Liver (tissue), 9 donors: Measurements from ENCODE around the gene NWD2. TPM values are rescaled to one million over a fixed set of nuclear protein-coding genes. Genes with fewer than 3 reads are reported as not detected.

Experiments
- DNase-seq: peaks from one replicate; pipeline ENCODE4 v3.0.0-alpha.2; 2017; ENCODE audit warnings: low spot score
- H3K27ac ChIP-seq, 2 donors: one replicate each; pipeline ENCODE4 v1.7.0; 2013; ENCODE audit warnings: inconsistent platforms in 2 of 2, low read length in 2 of 2, control low read depth in 1 of 2, low read depth in 1 of 2, mild to moderate bottlenecking in 1 of 2
- H3K27me3 ChIP-seq, 4 donors: one replicate each; pipeline versions ENCODE4 v1.6.1 to v1.7.0; 2013; ENCODE audit warnings: low read length in 3 of 4, inconsistent platforms in 1 of 4, mild to moderate bottlenecking in 1 of 4, moderate library complexity in 1 of 4; ENCODE audit not compliant: control insufficient read depth in 4 of 4, insufficient read depth in 4 of 4
- H3K36me3 ChIP-seq, 4 donors: one replicate each; pipeline versions ENCODE4 v1.6.1 to v1.7.0; 2013; ENCODE audit warnings: low read length in 3 of 4, mild to moderate bottlenecking in 3 of 4, low read depth in 1 of 4, moderate library complexity in 1 of 4; ENCODE audit not compliant: control insufficient read depth in 4 of 4, insufficient read depth in 3 of 4
- H3K4me1 ChIP-seq, 4 donors: one replicate each; pipeline versions ENCODE4 v1.6.1 to v1.7.0; 2013; ENCODE audit warnings: low read length in 3 of 4, mild to moderate bottlenecking in 3 of 4, moderate library complexity in 1 of 4; ENCODE audit not compliant: control insufficient read depth in 4 of 4, insufficient read depth in 4 of 4
- H3K4me3 ChIP-seq, 3 donors: one replicate each; pipeline versions ENCODE4 v1.6.1 to v1.7.0; 2013; ENCODE audit warnings: low read length in 3 of 3, control low read depth in 1 of 3, low read depth in 1 of 3, mild to moderate bottlenecking in 1 of 3
- H3K9ac ChIP-seq, 2 donors: one replicate each; pipeline ENCODE4 v1.7.0; 2013; ENCODE audit warnings: low read length in 2 of 2, mild to moderate bottlenecking in 2 of 2, moderate library complexity in 2 of 2, control low read depth in 1 of 2, low read depth in 1 of 2
- H3K9me3 ChIP-seq, 4 donors: one replicate each; pipeline versions ENCODE4 v1.6.1 to v1.7.0; 2013; ENCODE audit warnings: low read length in 3 of 4; ENCODE audit not compliant: control insufficient read depth in 4 of 4
- EGR1 ChIP-seq, 2 donors: IDR thresholded peaks; 2 replicates each; pipeline ENCODE4 v1.6.1; 2016 to 2018; ENCODE audit warnings: antibody characterized with exemption in 2 of 2, low read depth in 2 of 2
- FOXA1 ChIP-seq: IDR thresholded peaks from 2 replicates; pipeline ENCODE4 v1.6.1; 2016; ENCODE audit warnings: antibody characterized with exemption
- FOXA2 ChIP-seq: IDR thresholded peaks from 2 replicates; pipeline ENCODE4 v1.6.1; 2016; ENCODE audit warnings: antibody characterized with exemption
- GABPA ChIP-seq, 2 donors: IDR thresholded peaks in 1 of 2; conservative IDR thresholded peaks in 1 of 2; 2 replicates each; pipeline ENCODE4 v1.6.1; 2016; ENCODE audit warnings: antibody characterized with exemption in 2 of 2, mild to moderate bottlenecking in 1 of 2, moderate library complexity in 1 of 2
- HNF4A ChIP-seq, 2 donors: conservative IDR thresholded peaks; 2 replicates each; pipeline ENCODE4 v1.6.1; 2016; ENCODE audit warnings: antibody characterized with exemption in 2 of 2, mild to moderate bottlenecking in 2 of 2
- HNF4G ChIP-seq: IDR thresholded peaks from 2 replicates; pipeline ENCODE4 v1.6.1; 2016; ENCODE audit warnings: antibody characterized with exemption
- JUND ChIP-seq, 2 donors: IDR thresholded peaks; 2 replicates each; pipeline ENCODE4 v1.6.1; 2016; ENCODE audit warnings: antibody characterized with exemption in 2 of 2
- NR2F2 ChIP-seq: IDR thresholded peaks from 2 replicates; pipeline ENCODE4 v1.6.1; 2016; ENCODE audit warnings: antibody characterized with exemption
- RAD21 ChIP-seq, 2 donors: IDR thresholded peaks; 2 replicates each; pipeline ENCODE4 v1.6.1; 2016; ENCODE audit warnings: antibody characterized with exemption in 2 of 2, mild to moderate bottlenecking in 2 of 2
- RXRA ChIP-seq, 2 donors: IDR thresholded peaks; 2 replicates each; pipeline ENCODE4 v1.6.1; 2017 to 2018; ENCODE audit warnings: antibody characterized with exemption in 2 of 2, mild to moderate bottlenecking in 1 of 2
- SP1 ChIP-seq: IDR thresholded peaks from 2 replicates; pipeline ENCODE4 v1.6.1; 2018; ENCODE audit warnings: antibody characterized with exemption, mild to moderate bottlenecking
- TAF1 ChIP-seq: conservative IDR thresholded peaks from 2 replicates; pipeline ENCODE4 v1.6.1; 2016; ENCODE audit warnings: antibody characterized with exemption, mild to moderate bottlenecking
- YY1 ChIP-seq: IDR thresholded peaks from 2 replicates; pipeline ENCODE4 v1.6.1; 2016; ENCODE audit warnings: antibody characterized with exemption, mild to moderate bottlenecking
- WGBS: extraction: QIAGEN DNeasy Blood & Tissue Kit; methylation state at CpG from one replicate; pipeline ENCODE4 v1.1.7; 2013; 5-methylcytosine and 5-hydroxymethylcytosine counted together
- polyA plus RNA-seq, 2 donors: library from polyadenylated mRNA; stranded (reverse) in 1 of 2; unstranded in 1 of 2; fragments of 200-250 nt in 1 of 2; fragments of >200 nt in 1 of 2; fragmentation: Nextera tagmentation in 1 of 2; extraction: Ambion mirVana in 1 of 2; gene quantifications; one replicate each; pipeline versions ENCODE4 v1.2.1 to v1.2.3, GENCODE V29; 2013 to 2015
- total RNA-seq, 2 donors: library from RNA; depleted of rRNA; stranded (reverse); fragments of >200 nt; gene quantifications; one replicate each; pipeline ENCODE4 v1.2.3, GENCODE V29; 2014
- TF ChIP-seq, protein P1 (sequence below): IDR thresholded peaks from 2 replicates; pipeline ENCODE4 v1.6.1; 2016; ENCODE audit warnings: antibody characterized with exemption, mild to moderate bottlenecking
- TF ChIP-seq, protein P2 (sequence below): IDR thresholded peaks from 2 replicates; pipeline ENCODE4 v1.6.1; 2016; ENCODE audit warnings: antibody characterized with exemption
- TF ChIP-seq, protein P3 (sequence below): IDR thresholded peaks from 2 replicates; pipeline ENCODE4 v1.6.1; 2016; ENCODE audit warnings: antibody characterized with exemption
- donor health status: healthy.
- donor health status: healthy.
- donor health status: healthy.
- donor health status: healthy.
- donor health status: healthy.

The NWD2 gene
- total and polyA plus RNA-seq, 4 donors, result 0.08 to 0.37 TPM; not detected in 2

DNA sequence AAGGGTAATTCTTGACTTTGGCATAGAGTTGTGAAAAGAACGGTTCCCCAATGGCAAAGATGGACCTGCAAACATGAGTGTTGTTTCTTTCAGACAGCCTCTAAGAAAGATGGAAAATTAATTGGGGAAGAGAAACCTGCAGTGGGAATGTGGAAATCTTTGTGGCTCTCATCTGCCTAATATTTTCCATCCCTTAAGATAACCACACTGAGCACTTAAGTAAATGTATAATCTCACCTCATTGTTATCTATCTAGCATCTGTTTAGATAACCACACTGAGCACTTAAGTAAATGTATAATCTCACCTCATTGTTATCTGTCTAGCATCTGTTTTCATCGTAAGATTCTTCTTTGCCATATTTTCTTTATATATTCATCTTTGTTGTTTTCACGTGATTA is 149.3 kb downstream of the NWD2 start (continued):
- TF ChIP-seq, protein P1, sequence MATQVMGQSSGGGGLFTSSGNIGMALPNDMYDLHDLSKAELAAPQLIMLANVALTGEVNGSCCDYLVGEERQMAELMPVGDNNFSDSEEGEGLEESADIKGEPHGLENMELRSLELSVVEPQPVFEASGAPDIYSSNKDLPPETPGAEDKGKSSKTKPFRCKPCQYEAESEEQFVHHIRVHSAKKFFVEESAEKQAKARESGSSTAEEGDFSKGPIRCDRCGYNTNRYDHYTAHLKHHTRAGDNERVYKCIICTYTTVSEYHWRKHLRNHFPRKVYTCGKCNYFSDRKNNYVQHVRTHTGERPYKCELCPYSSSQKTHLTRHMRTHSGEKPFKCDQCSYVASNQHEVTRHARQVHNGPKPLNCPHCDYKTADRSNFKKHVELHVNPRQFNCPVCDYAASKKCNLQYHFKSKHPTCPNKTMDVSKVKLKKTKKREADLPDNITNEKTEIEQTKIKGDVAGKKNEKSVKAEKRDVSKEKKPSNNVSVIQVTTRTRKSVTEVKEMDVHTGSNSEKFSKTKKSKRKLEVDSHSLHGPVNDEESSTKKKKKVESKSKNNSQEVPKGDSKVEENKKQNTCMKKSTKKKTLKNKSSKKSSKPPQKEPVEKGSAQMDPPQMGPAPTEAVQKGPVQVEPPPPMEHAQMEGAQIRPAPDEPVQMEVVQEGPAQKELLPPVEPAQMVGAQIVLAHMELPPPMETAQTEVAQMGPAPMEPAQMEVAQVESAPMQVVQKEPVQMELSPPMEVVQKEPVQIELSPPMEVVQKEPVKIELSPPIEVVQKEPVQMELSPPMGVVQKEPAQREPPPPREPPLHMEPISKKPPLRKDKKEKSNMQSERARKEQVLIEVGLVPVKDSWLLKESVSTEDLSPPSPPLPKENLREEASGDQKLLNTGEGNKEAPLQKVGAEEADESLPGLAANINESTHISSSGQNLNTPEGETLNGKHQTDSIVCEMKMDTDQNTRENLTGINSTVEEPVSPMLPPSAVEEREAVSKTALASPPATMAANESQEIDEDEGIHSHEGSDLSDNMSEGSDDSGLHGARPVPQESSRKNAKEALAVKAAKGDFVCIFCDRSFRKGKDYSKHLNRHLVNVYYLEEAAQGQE, result no peak

GRCh38 chr4:37397505-37397904 is 153.0 kb downstream of the NWD2 start:
- 93% methylated on average over 6 of the region's 6 CpGs for WGBS
- H3K4me3 ChIP-seq, result no peak overlapping the region
- TF ChIP-seq HNF4G (no peak), EGR1 (IDR thresholded peaks at IDR 0.05; ENCODE audit: low read depth in 2 of 2) (no peak), GABPA (IDR thresholded peaks at IDR 0.05 in 1 of 2, conservative IDR thresholded peaks at IDR 0.05 in 1 of 2) (no peak), RXRA (IDR thresholded peaks at IDR 0.05) (no peak), SP1 (no peak), TAF1 (no peak), FOXA1 (no peak), FOXA2 (no peak), YY1 (no peak), JUND (IDR thresholded peaks at IDR 0.05) (no peak), HNF4A (conservative IDR thresholded peaks at IDR 0.05) (no peak), NR2F2 (no peak), RAD21 (IDR thresholded peaks at IDR 0.05) (no peak)
- TF ChIP-seq, protein P2, sequence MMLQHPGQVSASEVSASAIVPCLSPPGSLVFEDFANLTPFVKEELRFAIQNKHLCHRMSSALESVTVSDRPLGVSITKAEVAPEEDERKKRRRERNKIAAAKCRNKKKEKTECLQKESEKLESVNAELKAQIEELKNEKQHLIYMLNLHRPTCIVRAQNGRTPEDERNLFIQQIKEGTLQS, result no peak
- TF ChIP-seq, protein P1, result no peak
- TF ChIP-seq, protein P3, sequence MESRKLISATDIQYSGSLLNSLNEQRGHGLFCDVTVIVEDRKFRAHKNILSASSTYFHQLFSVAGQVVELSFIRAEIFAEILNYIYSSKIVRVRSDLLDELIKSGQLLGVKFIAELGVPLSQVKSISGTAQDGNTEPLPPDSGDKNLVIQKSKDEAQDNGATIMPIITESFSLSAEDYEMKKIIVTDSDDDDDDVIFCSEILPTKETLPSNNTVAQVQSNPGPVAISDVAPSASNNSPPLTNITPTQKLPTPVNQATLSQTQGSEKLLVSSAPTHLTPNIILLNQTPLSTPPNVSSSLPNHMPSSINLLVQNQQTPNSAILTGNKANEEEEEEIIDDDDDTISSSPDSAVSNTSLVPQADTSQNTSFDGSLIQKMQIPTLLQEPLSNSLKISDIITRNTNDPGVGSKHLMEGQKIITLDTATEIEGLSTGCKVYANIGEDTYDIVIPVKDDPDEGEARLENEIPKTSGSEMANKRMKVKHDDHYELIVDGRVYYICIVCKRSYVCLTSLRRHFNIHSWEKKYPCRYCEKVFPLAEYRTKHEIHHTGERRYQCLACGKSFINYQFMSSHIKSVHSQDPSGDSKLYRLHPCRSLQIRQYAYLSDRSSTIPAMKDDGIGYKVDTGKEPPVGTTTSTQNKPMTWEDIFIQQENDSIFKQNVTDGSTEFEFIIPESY, result no peak
- no peak overlapping the region for H3K9ac ChIP-seq
- H3K27ac ChIP-seq, result no peak overlapping the region
- no peaks in the 10 kb centered on the region for H3K9me3 ChIP-seq
- H3K4me1 ChIP-seq, result no peaks in the 10 kb centered on the region
- no peaks in the 10 kb centered on the region for H3K27me3 ChIP-seq
- no peak for DNase-seq
- H3K36me3 ChIP-seq, result no peaks in the 10 kb centered on the region
